ENCODE data around the gene TC2N. TPM values are rescaled to one million over a fixed set of nuclear protein-coding genes. Genes with fewer than 3 reads are reported as not detected.
"Not testable (repeated sequence)": the region's sequence is repeated elsewhere in the genome, so short reads cannot be mapped to it uniquely, and the experiment has no call there.

Gene TC2N
- total RNA-seq, 2 experiments from 2014 or later, result 163 to 181 TPM

- Mint-ChIP-seq H3K4me1 (no peaks in the 10 kb centered on the region), H3K27ac (no peak overlapping the region), H3K4me3 (no peak overlapping the region), H3K36me3 (peaks cover 2% of the 10 kb centered on the region), H3K27me3 (peaks cover 2% of the 10 kb centered on the region), H3K9me3 (peaks cover 9% of the 10 kb centered on the region)
- POLR2A ChIA-PET, result no interaction called here
- ATAC-seq (ENCODE audit: low read depth) (no peak), DNase-seq (no peak)
Measured at GRCh38 chr14:91748049-91748448, 119.3 kb downstream of the TC2N start.

GRCh38 chr14:91745344-91745743 is 122.0 kb downstream of the TC2N start:
- Mint-ChIP-seq H3K4me3 (no peak overlapping the region), H3K27me3 (peaks cover 2% of the 10 kb centered on the region), H3K36me3 (peaks cover 3% of the 10 kb centered on the region), H3K4me1 (peaks cover 2% of the 10 kb centered on the region), H3K9me3 (peaks cover 3% of the 10 kb centered on the region), H3K27ac (no peak overlapping the region)
- ATAC-seq (ENCODE audit: low read depth), result no peak
- no peak for DNase-seq
- POLR2A ChIA-PET, result no interaction called here

- ATAC-seq (ENCODE audit: low read depth) (no peak), DNase-seq (no peak)
- Mint-ChIP-seq H3K9me3 (peaks cover 6% of the 10 kb centered on the region), H3K36me3 (peaks cover 5% of the 10 kb centered on the region), H3K4me3 (no peak overlapping the region), H3K27me3 (peaks cover 2% of the 10 kb centered on the region), H3K27ac (no peak overlapping the region), H3K4me1 (peaks cover 2% of the 10 kb centered on the region)
- POLR2A ChIA-PET, result no interaction called here
Measured at GRCh38 chr14:91744068-91744480, 123.3 kb downstream of the TC2N start.

- Mint-ChIP-seq H3K9me3 (peaks cover 6% of the 10 kb centered on the region), H3K4me1 (peaks cover 2% of the 10 kb centered on the region), H3K36me3 (peaks cover 5% of the 10 kb centered on the region), H3K4me3 (no peak overlapping the region), H3K27ac (no peak overlapping the region), H3K27me3 (peaks cover 2% of the 10 kb centered on the region)
- POLR2A ChIA-PET, result no interaction called here
- DNase-seq (no peak), ATAC-seq (ENCODE audit: low read depth) (no peak)
Measured at GRCh38 chr14:91743305-91743653, 124.1 kb downstream of the TC2N start.

- POLR2A ChIA-PET, result no interaction called here
- no peak overlapping the region for H3K4me3 Mint-ChIP-seq
- DNase-seq (no peak), ATAC-seq (ENCODE audit: low read depth) (no peak)
- no peaks in the 10 kb centered on the region for H3K27me3 Mint-ChIP-seq
- peaks cover 8% of the 10 kb centered on the region for H3K36me3 Mint-ChIP-seq
- peaks cover 6% of the 10 kb centered on the region for H3K9me3 Mint-ChIP-seq
- no peak overlapping the region for H3K27ac Mint-ChIP-seq
- peaks cover 2% of the 10 kb centered on the region for H3K4me1 Mint-ChIP-seq
Measured at GRCh38 chr14:91742621-91743304, 124.6 kb downstream of the TC2N start.

GRCh38 chr14:91739867-91740266 is 127.5 kb downstream of the TC2N start:
- H3K27ac Mint-ChIP-seq; H3K4me1 Mint-ChIP-seq; H3K27me3 Mint-ChIP-seq; POLR2A ChIA-PET; ATAC-seq (ENCODE audit: low read depth); DNase-seq; H3K4me3 Mint-ChIP-seq: not testable (repeated sequence)
- Mint-ChIP-seq H3K36me3 (peaks cover 11% of the 10 kb centered on the region), H3K9me3 (peaks cover 12% of the 10 kb centered on the region)

- no peak for DNase-seq
- peaks cover 12% of the 10 kb centered on the region for H3K9me3 Mint-ChIP-seq
- H3K4me1 Mint-ChIP-seq, result peaks cover 4% of the 10 kb centered on the region
- H3K27ac Mint-ChIP-seq, result no peak overlapping the region
- no peaks in the 10 kb centered on the region for H3K27me3 Mint-ChIP-seq
- no peak overlapping the region for H3K4me3 Mint-ChIP-seq
- peaks cover 12% of the 10 kb centered on the region for H3K36me3 Mint-ChIP-seq
- POLR2A ChIA-PET, result no interaction called here
- no peak for ATAC-seq (ENCODE audit: low read depth)
Measured at GRCh38 chr14:91737619-91738018, 129.7 kb downstream of the TC2N start.

- Mint-ChIP-seq H3K27me3 (no peaks in the 10 kb centered on the region), H3K4me3 (no peak overlapping the region), H3K4me1 (peaks cover 7% of the 10 kb centered on the region), H3K9me3 (peaks cover 9% of the 10 kb centered on the region), H3K27ac (no peak overlapping the region), H3K36me3 (peaks cover 6% of the 10 kb centered on the region)
- DNase-seq (no peak), ATAC-seq (ENCODE audit: low read depth) (no peak)
- POLR2A ChIA-PET, result no interaction called here
Measured at GRCh38 chr14:91732859-91733477, 134.4 kb downstream of the TC2N start.

GRCh38 chr14:91732439-91732838 is 134.9 kb downstream of the TC2N start:
- Mint-ChIP-seq H3K36me3 (peaks cover 5% of the 10 kb centered on the region), H3K9me3 (peaks cover 9% of the 10 kb centered on the region), H3K4me1 (peaks cover 7% of the 10 kb centered on the region), H3K27ac (no peak overlapping the region), H3K4me3 (no peak overlapping the region), H3K27me3 (no peaks in the 10 kb centered on the region)
- DNase-seq (no peak), ATAC-seq (ENCODE audit: low read depth) (no peak)
- POLR2A ChIA-PET, result no interaction called here

GRCh38 chr14:91731986-91732385 is 135.3 kb downstream of the TC2N start, which contains the start of gene CATSPERB:
CATSPERB (minus strand) TSS chr14:91732086; CDS start chr14:91729479, 2,607 bp downstream.
- H3K27ac Mint-ChIP-seq, result no peak within 1 kb of the TSS
- H3K4me1 Mint-ChIP-seq, result peaks cover 7% of the 10 kb centered on the region
- DNase-seq (no peak), ATAC-seq (ENCODE audit: low read depth) (no peak)
- POLR2A ChIA-PET, result no interaction called here
- peaks cover 5% of the 10 kb centered on the region for H3K36me3 Mint-ChIP-seq
- H3K4me3 Mint-ChIP-seq, result no peak within 1 kb of the TSS
- no peaks in the 10 kb centered on the region for H3K27me3 Mint-ChIP-seq
- peaks cover 9% of the 10 kb centered on the region for H3K9me3 Mint-ChIP-seq

- Mint-ChIP-seq H3K9me3 (peaks cover 4% of the 10 kb centered on the region), H3K36me3 (peaks cover 3% of the 10 kb centered on the region), H3K4me3 (no peak overlapping the region), H3K4me1 (peaks cover 7% of the 10 kb centered on the region), H3K27ac (no peak overlapping the region), H3K27me3 (no peaks in the 10 kb centered on the region)
- POLR2A ChIA-PET, result no interaction called here
- no peak for ATAC-seq (ENCODE audit: low read depth)
- DNase-seq, result no peak
Measured at GRCh38 chr14:91731018-91731417, 136.3 kb downstream of the TC2N start.

GRCh38 chr14:91729756-91730155 is 137.6 kb downstream of the TC2N start:
- Mint-ChIP-seq H3K4me3 (no peak overlapping the region), H3K27ac (no peak overlapping the region), H3K9me3 (peaks cover 2% of the 10 kb centered on the region), H3K36me3 (peaks cover 2% of the 10 kb centered on the region), H3K27me3 (no peaks in the 10 kb centered on the region), H3K4me1 (peaks cover 7% of the 10 kb centered on the region)
- ATAC-seq (ENCODE audit: low read depth), result no peak
- no peak for DNase-seq
- POLR2A ChIA-PET, result no interaction called here

All from activated naive CD8-positive, alpha-beta T cell treated with anti-CD3 and anti-CD28 coated beads, Interleukin-2, amount 10 ng/mL, durations not matched to agents 7 days and 5 days (primary cell).